Keratinocyte (primary cell): ENCODE data around the gene CMIP.

Experiments
- CTCF ChIP-seq, 3 experiments: IDR thresholded peaks in 1 of 3; conservative IDR thresholded peaks in 1 of 3; optimal IDR thresholded peaks in 1 of 3; 2 replicates in 2 of 3; 3 replicates in 1 of 3; pipeline versions ENCODE3 to v1.5.1; 2011; ENCODE audit warnings: low read length in 3 of 3, mild to moderate bottlenecking in 3 of 3, moderate library complexity in 2 of 3, control low read depth in 1 of 3, inconsistent platforms in 1 of 3; ENCODE audit not compliant: insufficient read depth in 2 of 3; ENCODE audit errors: extremely low read depth in 1 of 3
- EZH2 ChIP-seq: IDR thresholded peaks from one replicate; pipeline ENCODE4 v1.6.1; 2012; ENCODE audit warnings: inconsistent platforms, mild to moderate bottlenecking, low read length, moderate library complexity

GRCh38 chr16:81610144-81610842, 165.7 kb downstream of the CMIP start:
- TF ChIP-seq CTCF (optimal IDR thresholded peaks at IDR 0.05 in 1 of 3, IDR thresholded peaks at IDR 0.05 in 1 of 3, conservative IDR thresholded peaks at IDR 0.05 in 1 of 3; ENCODE audit: extremely low read depth in 1 of 3, insufficient read depth in 2 of 3, low read length in 3 of 3), result no peak
- TF ChIP-seq EZH2, result no peak
